IMR-90 (cell line): Measurements from ENCODE around the gene PARP11. TPM values are rescaled to one million over a fixed set of nuclear protein-coding genes. Genes with fewer than 3 reads are reported as not detected.

Experiments used
- ATAC-seq: fragments of 200-7000 bp; cut with Tn5 transposase; 2 replicates; pipeline ENCODE4 v1.9.1; 2020; ENCODE audit warnings: low read depth, mild to moderate bottlenecking, moderate library complexity
- BruUV-seq: library from RNA; stranded (reverse); fragments of 400-500 nt; replicated peaks from 2 replicates; lab custom pipeline; 2021; lab: Mats Ljungman, UMichigan
- CTCF ChIA-PET: fragments of 300-600 bp; formaldehyde crosslinking; extraction: SDS; loops from one replicate; lab custom pipeline; 2021; ENCODE audit warnings: antibody characterized with exemption; lab: Yijun Ruan, JAX
- POLR2A ChIA-PET: fragments of 300-600 bp; sonication (Branson Sonifier 250); formaldehyde crosslinking; loops from one replicate; lab custom pipeline; 2022; ENCODE audit warnings: antibody characterized with exemption; ENCODE audit not compliant: unreplicated experiment; lab: Charles Lee
- DNase-seq: peaks from one replicate; pipeline ENCODE4 v3.0.0; 2013
- H2AFZ ChIP-seq: replicated peaks from 2 replicates; pipeline ENCODE3; 2013; ENCODE audit warnings: low read length, mild to moderate bottlenecking; ENCODE audit not compliant: poor library complexity
- H2AK5ac ChIP-seq: 2 replicates; pipeline ENCODE4 v1.6.1; 2013; ENCODE audit warnings: low read depth, low read length, inconsistent platforms
- H2AK9ac ChIP-seq: replicated peaks from 2 replicates; pipeline ENCODE3; 2013; ENCODE audit warnings: mild to moderate bottlenecking, low read depth, low read length, moderate library complexity; ENCODE audit not compliant: poor library complexity
- H2BK120ac ChIP-seq: 2 replicates; pipeline ENCODE4 v1.6.1; 2013; ENCODE audit warnings: low read depth, low read length, inconsistent platforms
- H2BK15ac ChIP-seq: 3 replicates; pipeline ENCODE4 v1.6.1; 2013; ENCODE audit warnings: low read depth, low read length, inconsistent platforms
- H2BK20ac ChIP-seq: 2 replicates; pipeline ENCODE4 v1.6.1; 2013; ENCODE audit warnings: low read depth, mild to moderate bottlenecking, inconsistent platforms, low read length, moderate library complexity
- H2BK5ac ChIP-seq: 2 replicates; pipeline ENCODE4 v1.6.1; 2013; ENCODE audit warnings: mild to moderate bottlenecking, low read depth, low read length, inconsistent platforms; ENCODE audit not compliant: poor library complexity, severe bottlenecking
- H3K14ac ChIP-seq: replicated peaks from 2 replicates; pipeline ENCODE4 v1.6.1; 2013; ENCODE audit warnings: low read depth, low read length, inconsistent platforms
- H3K18ac ChIP-seq: 2 replicates; pipeline ENCODE4 v1.6.1; 2013; ENCODE audit warnings: low read depth, low read length, control low read depth
- H3K23ac ChIP-seq: 2 replicates; pipeline ENCODE4 v1.6.1; 2013; ENCODE audit warnings: low read depth, low read length, inconsistent platforms
- H3K27ac ChIP-seq: 2 replicates; pipeline ENCODE4 v1.5.1; 2013; ENCODE audit warnings: mild to moderate bottlenecking, control low read depth, low read length; ENCODE audit not compliant: insufficient read depth
- H3K27me3 ChIP-seq: 2 replicates; pipeline ENCODE4 v1.6.1; 2013; ENCODE audit warnings: low read length; ENCODE audit not compliant: control insufficient read depth, insufficient read depth
- H3K36me3 ChIP-seq: 2 replicates; pipeline ENCODE4 v1.6.1; 2013; ENCODE audit warnings: low read length, mixed read lengths; ENCODE audit not compliant: control insufficient read depth, insufficient read depth
- H3K4ac ChIP-seq: 2 replicates; pipeline ENCODE4 v1.6.1; 2013; ENCODE audit warnings: low read depth, low read length, inconsistent platforms
- H3K4me1 ChIP-seq: 2 replicates; pipeline ENCODE4 v1.6.1; 2013; ENCODE audit warnings: low read length, mixed read lengths; ENCODE audit not compliant: control insufficient read depth, insufficient read depth
- H3K4me2 ChIP-seq: 2 replicates; pipeline ENCODE4 v1.6.1; 2013; ENCODE audit warnings: low read depth, mild to moderate bottlenecking, control low read depth, low read length, moderate library complexity
- H3K4me3 ChIP-seq: 2 replicates; pipeline ENCODE4 v1.5.1; 2013; ENCODE audit warnings: low read depth, mild to moderate bottlenecking, control low read depth, low read length, moderate library complexity; ENCODE audit not compliant: insufficient read depth
- H3K56ac ChIP-seq: 2 replicates; pipeline ENCODE4 v1.6.1; 2013; ENCODE audit warnings: low read length, inconsistent platforms; ENCODE audit not compliant: insufficient read depth; ENCODE audit errors: extremely low read depth
- H3K79me1 ChIP-seq, 2 experiments: 2 replicates each; pipeline ENCODE4 v1.6.1; 2013; ENCODE audit warnings: low read length in 2 of 2, inconsistent platforms in 1 of 2, low read depth in 1 of 2
- H3K9ac ChIP-seq: 2 replicates; pipeline ENCODE4 v1.6.1; 2013; ENCODE audit warnings: low read depth, low read length, control low read depth
- H3K9me1 ChIP-seq: 2 replicates; pipeline ENCODE4 v1.6.1; 2013; ENCODE audit warnings: low read length, inconsistent platforms; ENCODE audit not compliant: insufficient read depth
- H3K9me3 ChIP-seq: 2 replicates; pipeline ENCODE4 v1.6.1; 2013; ENCODE audit warnings: low read length; ENCODE audit not compliant: control insufficient read depth, insufficient read depth
- H4K20me1 ChIP-seq: 2 replicates; pipeline ENCODE4 v1.6.1; 2013; ENCODE audit warnings: low read length, inconsistent platforms; ENCODE audit not compliant: insufficient read depth
- H4K5ac ChIP-seq: 2 replicates; pipeline ENCODE4 v1.6.1; 2013; ENCODE audit warnings: mild to moderate bottlenecking, low read depth, low read length, control low read depth
- H4K8ac ChIP-seq, 2 experiments: 2 replicates each; pipeline ENCODE4 v1.6.1; 2013; ENCODE audit warnings: low read depth in 2 of 2, low read length in 2 of 2, control low read depth in 1 of 2, inconsistent platforms in 1 of 2
- H4K91ac ChIP-seq: 2 replicates; pipeline ENCODE4 v1.6.1; 2013; ENCODE audit warnings: low read depth, low read length, inconsistent platforms; ENCODE audit not compliant: insufficient read depth
- BHLHE40 ChIP-seq: fragments of 150-350 bp; IDR thresholded peaks from 2 replicates; pipeline ENCODE4 v1.6.1; 2016; ENCODE audit warnings: mild to moderate bottlenecking, low read depth, low read length
- CEBPB ChIP-seq: IDR thresholded peaks from 2 replicates; pipeline ENCODE4 v1.6.1; 2012; ENCODE audit warnings: low read depth, low read length, improper control_type of control experiment
- CHD1 ChIP-seq: IDR thresholded peaks from 2 replicates; pipeline ENCODE4 v1.6.1; 2012; ENCODE audit warnings: low read depth, low read length, improper control_type of control experiment
- ELK1 ChIP-seq: fragments of 150-350 bp; IDR thresholded peaks from 2 replicates; pipeline ENCODE4 v1.6.1; 2016; ENCODE audit warnings: low read depth, mild to moderate bottlenecking, low read length, moderate library complexity, borderline replicate concordance
- FOS ChIP-seq: fragments of 150-350 bp; IDR thresholded peaks from 2 replicates; pipeline ENCODE4 v1.6.1; 2016; ENCODE audit warnings: low read depth, low read length
- MAFK ChIP-seq: IDR thresholded peaks from 2 replicates; pipeline ENCODE4 v1.6.1; 2012; ENCODE audit warnings: low read depth, low read length, improper control_type of control experiment
- MAZ ChIP-seq: IDR thresholded peaks from 2 replicates; pipeline ENCODE4 v1.6.1; 2012; ENCODE audit warnings: low read depth, mild to moderate bottlenecking, low read length, improper control_type of control experiment, moderate library complexity, borderline replicate concordance
- MXI1 ChIP-seq: IDR thresholded peaks from 2 replicates; pipeline ENCODE4 v1.6.1; 2012; ENCODE audit warnings: low read depth, mild to moderate bottlenecking, low read length, moderate library complexity, borderline replicate concordance
- NFE2L2 ChIP-seq: fragments of 150-350 bp; IDR thresholded peaks from 2 replicates; pipeline ENCODE4 v1.6.1; 2016; ENCODE audit warnings: low read depth, mild to moderate bottlenecking, low read length
- POLR2A ChIP-seq: IDR thresholded peaks from 2 replicates; pipeline ENCODE4 v1.6.1; 2012; ENCODE audit warnings: mild to moderate bottlenecking, low read depth, low read length
- RAD21 ChIP-seq: IDR thresholded peaks from 2 replicates; pipeline ENCODE4 v1.6.1; 2012; ENCODE audit warnings: low read length, improper control_type of control experiment
- RCOR1 ChIP-seq: IDR thresholded peaks from 2 replicates; pipeline ENCODE4 v1.6.1; 2012; ENCODE audit warnings: mild to moderate bottlenecking, low read length, improper control_type of control experiment; ENCODE audit not compliant: insufficient replicate concordance
- RFX5 ChIP-seq: IDR thresholded peaks from 2 replicates; pipeline ENCODE4 v1.8.0; 2012; ENCODE audit warnings: low read depth, mild to moderate bottlenecking, low read length, moderate library complexity
- SMC3 ChIP-seq: fragments of 150-350 bp; IDR thresholded peaks from 2 replicates; pipeline ENCODE4 v1.6.1; 2016; ENCODE audit warnings: low read depth, mild to moderate bottlenecking, antibody characterized with exemption, low read length, moderate library complexity
- USF2 ChIP-seq: fragments of 150-350 bp; IDR thresholded peaks from 2 replicates; pipeline ENCODE4 v1.6.1; 2017; ENCODE audit warnings: mild to moderate bottlenecking, antibody characterized with exemption, low read length, low read depth
- WGBS, 2 experiments: methylation state at CpG; one replicate each; pipeline versions ENCODE4 v1.1.5 to v1.1.7; 2013; ENCODE audit warnings: missing lambda C conversion rate in 2 of 2; ENCODE audit not compliant: insufficient read length in 1 of 2; ENCODE audit errors: extremely low coverage in 2 of 2; 5-methylcytosine and 5-hydroxymethylcytosine counted together
- dilution Hi-C: fragments of 300-500 bp; cut with HindIII; formaldehyde crosslinking; loops from one replicate; pipeline ENCODE4 v1.14.3; 2018; ENCODE audit warnings: low sequenced_read_pairs; ENCODE audit not compliant: unreplicated experiment
- in situ Hi-C: fragments of 300-500 bp; cut with MboI; formaldehyde crosslinking; loops from 3 replicates; pipeline ENCODE4 v1.14.3; 2019; ENCODE audit warnings: low sequenced_read_pairs, inconsistent platforms, mixed read lengths
- intact Hi-C: fragments of 100-400 bp; cut with micrococcal nuclease; formaldehyde crosslinking; loops from 2 replicates; pipeline ENCODE4 v1.10.0; 2022
- polyA plus RNA-seq, 3 experiments: library from polyadenylated mRNA; depleted of rRNA; stranded (reverse); fragments of >200 nt; gene quantifications; 2 replicates each; pipeline ENCODE4 v1.2.3, GENCODE V29; 2012; ENCODE audit warnings: low replicate concordance in 1 of 3
- total RNA-seq: library from RNA; depleted of rRNA; stranded (reverse); fragments of >200 nt; gene quantifications from 2 replicates; pipeline ENCODE4 v1.2.3, GENCODE V29; 2012
- TF ChIP-seq, protein P1 (sequence below): conservative IDR thresholded peaks from 2 replicates; pipeline ENCODE4 v1.5.1; 2012; ENCODE audit warnings: mild to moderate bottlenecking, low read depth, low read length, improper control_type of control experiment

PARP11 gene
- total and polyA plus RNA-seq, 2 of the 4 experiments (the other 2 are of a cell fraction) = 1.8 to 3.0 TPM

DNA sequence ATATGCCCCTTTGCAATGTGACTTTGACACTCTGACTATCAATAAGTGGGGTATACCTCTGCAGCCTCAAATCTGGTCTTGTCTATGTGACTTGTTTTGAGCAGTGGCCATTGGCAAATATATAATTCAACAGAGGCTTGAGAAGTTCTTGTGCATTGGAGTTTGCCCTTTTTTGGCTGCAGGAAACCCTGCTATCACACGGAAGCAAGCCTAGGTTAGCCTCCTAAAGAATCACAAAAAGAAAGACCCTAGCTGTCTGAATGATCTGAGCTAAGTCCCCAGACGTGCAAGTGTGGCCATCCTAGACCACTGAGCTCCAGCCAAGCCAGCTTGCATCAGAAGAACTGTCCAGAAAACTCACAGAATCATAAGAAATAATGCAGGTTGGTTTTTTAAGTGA, 31.8 kb upstream of the PARP11 start:
- DNase-seq = no peak
- H3K56ac ChIP-seq = no peak overlapping the region
- no peak overlapping the region for H2BK20ac ChIP-seq
- dilution Hi-C loops = no loop called here
- no peak overlapping the region for H3K4me2 ChIP-seq
- no peak overlapping the region for H3K14ac ChIP-seq
- H3K9ac ChIP-seq = no peak overlapping the region
- no peaks in the 10 kb centered on the region for H3K79me1 ChIP-seq
- BruUV-seq = no TSS peak
- no peak overlapping the region for H4K8ac ChIP-seq
- no peak overlapping the region for H2BK15ac ChIP-seq
- no peak overlapping the region for H3K4ac ChIP-seq
- H3K4me1 ChIP-seq = no peaks in the 10 kb centered on the region
- H2BK5ac ChIP-seq = no peak overlapping the region
- ChIA-PET POLR2A (no interaction called here), CTCF (no interaction called here)
- in situ Hi-C loops = no loop called here
- H4K91ac ChIP-seq = no peak overlapping the region
- no peak for ATAC-seq
- no peak overlapping the region for H3K23ac ChIP-seq
- intact Hi-C loops = no loop called here
- TF ChIP-seq SMC3 (no peak), MXI1 (no peak), POLR2A (no peak), ELK1 (no peak), RAD21 (no peak), CEBPB (no peak), FOS (no peak), MAFK (no peak), USF2 (no peak), RFX5 (no peak), CHD1 (no peak), BHLHE40 (no peak), MAZ (no peak), NFE2L2 (no peak), RCOR1 (no peak)
- TF ChIP-seq, protein P1, sequence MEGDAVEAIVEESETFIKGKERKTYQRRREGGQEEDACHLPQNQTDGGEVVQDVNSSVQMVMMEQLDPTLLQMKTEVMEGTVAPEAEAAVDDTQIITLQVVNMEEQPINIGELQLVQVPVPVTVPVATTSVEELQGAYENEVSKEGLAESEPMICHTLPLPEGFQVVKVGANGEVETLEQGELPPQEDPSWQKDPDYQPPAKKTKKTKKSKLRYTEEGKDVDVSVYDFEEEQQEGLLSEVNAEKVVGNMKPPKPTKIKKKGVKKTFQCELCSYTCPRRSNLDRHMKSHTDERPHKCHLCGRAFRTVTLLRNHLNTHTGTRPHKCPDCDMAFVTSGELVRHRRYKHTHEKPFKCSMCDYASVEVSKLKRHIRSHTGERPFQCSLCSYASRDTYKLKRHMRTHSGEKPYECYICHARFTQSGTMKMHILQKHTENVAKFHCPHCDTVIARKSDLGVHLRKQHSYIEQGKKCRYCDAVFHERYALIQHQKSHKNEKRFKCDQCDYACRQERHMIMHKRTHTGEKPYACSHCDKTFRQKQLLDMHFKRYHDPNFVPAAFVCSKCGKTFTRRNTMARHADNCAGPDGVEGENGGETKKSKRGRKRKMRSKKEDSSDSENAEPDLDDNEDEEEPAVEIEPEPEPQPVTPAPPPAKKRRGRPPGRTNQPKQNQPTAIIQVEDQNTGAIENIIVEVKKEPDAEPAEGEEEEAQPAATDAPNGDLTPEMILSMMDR = no peak
- no peak overlapping the region for H3K18ac ChIP-seq
- no peak overlapping the region for H2AFZ ChIP-seq
- no peak overlapping the region for H2BK120ac ChIP-seq
- WGBS, 2 experiments = no CpG with 5 or more reads among the region's 2 CpGs
- H3K27ac ChIP-seq = no peak overlapping the region
- no peaks in the 10 kb centered on the region for H3K27me3 ChIP-seq
- no peaks in the 10 kb centered on the region for H3K9me3 ChIP-seq
- no peaks in the 10 kb centered on the region for H4K20me1 ChIP-seq
- no peaks in the 10 kb centered on the region for H3K36me3 ChIP-seq
- H3K4me3 ChIP-seq = no peak overlapping the region
- H4K5ac ChIP-seq = no peak overlapping the region
- H3K9me1 ChIP-seq = no peaks in the 10 kb centered on the region
- no peak overlapping the region for H2AK5ac ChIP-seq
- no peak overlapping the region for H2AK9ac ChIP-seq
